22Rv1 (cell line): ENCODE measurements around the gene WBP2NL.

ENCODE experiments used
- ZFX ChIP-seq: fragments of 450-650 bp; IDR thresholded peaks from 2 replicates; pipeline ENCODE4 v1.6.1; 2017; ENCODE audit warnings: antibody characterized with exemption, borderline replicate concordance
- TF ChIP-seq, protein P1 (sequence below): fragments of 450-650 bp; IDR thresholded peaks from 2 replicates; pipeline ENCODE4 v1.5.1; 2017; ENCODE audit warnings: mild to moderate bottlenecking

DNA sequence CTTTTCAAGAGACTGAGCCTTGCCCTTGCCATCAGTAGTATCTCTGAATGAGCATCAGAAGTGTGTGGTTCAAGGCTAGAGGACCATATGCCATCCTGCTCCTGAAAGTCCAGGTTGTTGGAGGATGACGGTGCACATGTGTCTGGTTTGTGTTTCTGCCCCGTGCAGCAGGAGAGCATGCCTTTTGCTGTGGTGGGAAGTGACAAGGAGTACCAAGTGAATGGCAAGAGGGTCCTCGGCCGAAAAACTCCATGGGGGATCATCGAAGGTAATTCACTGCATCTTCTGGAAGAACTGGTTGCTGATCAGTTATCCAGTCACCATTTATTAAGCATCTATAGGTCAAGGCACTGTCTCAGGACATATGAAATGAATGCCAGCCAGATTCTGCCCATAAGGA is 6.1 kb upstream of the WBP2NL start:
- TF ChIP-seq, protein P1, sequence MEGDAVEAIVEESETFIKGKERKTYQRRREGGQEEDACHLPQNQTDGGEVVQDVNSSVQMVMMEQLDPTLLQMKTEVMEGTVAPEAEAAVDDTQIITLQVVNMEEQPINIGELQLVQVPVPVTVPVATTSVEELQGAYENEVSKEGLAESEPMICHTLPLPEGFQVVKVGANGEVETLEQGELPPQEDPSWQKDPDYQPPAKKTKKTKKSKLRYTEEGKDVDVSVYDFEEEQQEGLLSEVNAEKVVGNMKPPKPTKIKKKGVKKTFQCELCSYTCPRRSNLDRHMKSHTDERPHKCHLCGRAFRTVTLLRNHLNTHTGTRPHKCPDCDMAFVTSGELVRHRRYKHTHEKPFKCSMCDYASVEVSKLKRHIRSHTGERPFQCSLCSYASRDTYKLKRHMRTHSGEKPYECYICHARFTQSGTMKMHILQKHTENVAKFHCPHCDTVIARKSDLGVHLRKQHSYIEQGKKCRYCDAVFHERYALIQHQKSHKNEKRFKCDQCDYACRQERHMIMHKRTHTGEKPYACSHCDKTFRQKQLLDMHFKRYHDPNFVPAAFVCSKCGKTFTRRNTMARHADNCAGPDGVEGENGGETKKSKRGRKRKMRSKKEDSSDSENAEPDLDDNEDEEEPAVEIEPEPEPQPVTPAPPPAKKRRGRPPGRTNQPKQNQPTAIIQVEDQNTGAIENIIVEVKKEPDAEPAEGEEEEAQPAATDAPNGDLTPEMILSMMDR, result no peak
- no peak for TF ChIP-seq ZFX
